GM12892 (cell line): Measurements from ENCODE around the gene KIF21A.

Experiments used
- POLR2A ChIP-seq: IDR thresholded peaks from 2 replicates; pipeline ENCODE4 v1.6.1; 2011; ENCODE audit warnings: low read depth, low read length, control low read depth
- TAF1 ChIP-seq: IDR thresholded peaks from 2 replicates; pipeline ENCODE4 v1.6.1; 2011; ENCODE audit warnings: low read depth, mild to moderate bottlenecking, control low read depth, low read length, borderline replicate concordance

DNA sequence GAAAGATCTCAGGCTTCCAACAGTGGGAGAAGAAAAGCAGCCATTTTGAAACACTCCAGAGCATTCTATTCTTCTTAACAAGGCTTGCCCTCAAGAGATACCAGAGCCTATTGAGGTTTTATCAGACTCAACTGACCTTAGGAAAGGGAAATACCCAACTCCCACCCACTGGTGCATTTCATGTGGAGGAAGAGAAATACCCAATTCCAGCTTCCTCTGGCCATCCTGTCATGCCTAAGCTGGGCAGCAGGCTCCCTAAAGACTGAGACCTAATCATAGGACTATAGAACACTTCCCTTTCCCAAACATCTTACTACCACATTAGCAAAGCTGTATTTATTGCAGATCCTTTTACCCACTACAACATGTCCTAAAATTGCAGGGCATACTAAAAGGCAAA, 164.5 kb downstream of the KIF21A start:
- TF ChIP-seq POLR2A (no peak), TAF1 (no peak)
